Nucleus accumbens (tissue), 56 donors: Measurements from ENCODE around the gene S100Z.
"Not testable (repeated sequence)": the region's sequence is repeated elsewhere in the genome, so short reads cannot be mapped to it uniquely, and the experiment has no call there.

Source experiments
- DNase-seq, 56 donors: peaks; one replicate each; lab custom pipeline; 2025; lab: John Stamatoyannopoulos, UW

Gene S100Z

GRCh38 chr5:76822105-76822731, 27.6 kb upstream of the S100Z start:
- DNase-seq = not testable (repeated sequence)

GRCh38 chr5:76826416-76826815, 23.4 kb upstream of the S100Z start:
- DNase-seq = not testable (repeated sequence)

- no peak for DNase-seq
These were observed 18.7 kb upstream of the S100Z start for GRCh38 chr5:76831110-76831452.

GRCh38 chr5:76836181-76836580, 13.6 kb upstream of the S100Z start:
- no peak for DNase-seq

- DNase-seq = no peak
These were observed 13.2 kb upstream of the S100Z start for GRCh38 chr5:76836585-76836984.

- no peak for DNase-seq
These were observed 11.1 kb upstream of the S100Z start for GRCh38 chr5:76838481-76839261.

- DNase-seq = no peak
These were observed 8.5 kb upstream of the S100Z start for GRCh38 chr5:76841361-76841760.

GRCh38 chr5:76845890-76846289, 3.9 kb upstream of the S100Z start:
- DNase-seq = no peak

- peak in 15 of 56 donors; percentile 1 to 40 (median 19) for DNase-seq
These were observed 830 bp downstream of the S100Z start for GRCh38 chr5:76850543-76851145.

- no peak for DNase-seq
These were observed 2.0 kb downstream of the S100Z start for GRCh38 chr5:76851728-76852369.

GRCh38 chr5:76852772-76853171, 3.0 kb downstream of the S100Z start:
- no peak for DNase-seq

GRCh38 chr5:76853741-76854140, 3.9 kb downstream of the S100Z start:
- not testable (repeated sequence) for DNase-seq

- DNase-seq = no peak
These were observed 4.8 kb downstream of the S100Z start for GRCh38 chr5:76854644-76855043.

- DNase-seq = not testable (repeated sequence)
These were observed 5.7 kb downstream of the S100Z start for GRCh38 chr5:76855501-76855900.

- peak in 2 of 56 donors; percentile 2 to 3 for DNase-seq
These were observed 6.1 kb downstream of the S100Z start for GRCh38 chr5:76855961-76856360.

- not testable (repeated sequence) for DNase-seq
These were observed 7.0 kb downstream of the S100Z start for GRCh38 chr5:76856800-76857199.

GRCh38 chr5:76859591-76860247, 9.9 kb downstream of the S100Z start:
- no peak for DNase-seq

- DNase-seq = no peak
These were observed 11.8 kb downstream of the S100Z start for GRCh38 chr5:76861612-76862011.

GRCh38 chr5:76863001-76863400, 13.2 kb downstream of the S100Z start:
- no peak for DNase-seq

GRCh38 chr5:76866503-76866902, 16.7 kb downstream of the S100Z start:
- no peak for DNase-seq

GRCh38 chr5:76867038-76867437, 17.2 kb downstream of the S100Z start:
- no peak for DNase-seq
